IPS-18c (cell line): ENCODE measurements around the gene SBF2.
"Not testable (repeated sequence)": the region's sequence is repeated elsewhere in the genome, so short reads cannot be mapped to it uniquely, and the experiment has no call there.

Source experiments
- H3K4me3 ChIP-seq: 2 replicates; pipeline ENCODE4 v1.7.0; 2013; ENCODE audit warnings: low read depth, mild to moderate bottlenecking, low read length, moderate library complexity; ENCODE audit not compliant: insufficient read depth
- H3K9me3 ChIP-seq: one replicate; pipeline ENCODE4 v1.6.1; 2013; ENCODE audit warnings: mild to moderate bottlenecking, low read length, moderate library complexity; ENCODE audit not compliant: control insufficient read depth, insufficient read depth

Gene SBF2

DNA sequence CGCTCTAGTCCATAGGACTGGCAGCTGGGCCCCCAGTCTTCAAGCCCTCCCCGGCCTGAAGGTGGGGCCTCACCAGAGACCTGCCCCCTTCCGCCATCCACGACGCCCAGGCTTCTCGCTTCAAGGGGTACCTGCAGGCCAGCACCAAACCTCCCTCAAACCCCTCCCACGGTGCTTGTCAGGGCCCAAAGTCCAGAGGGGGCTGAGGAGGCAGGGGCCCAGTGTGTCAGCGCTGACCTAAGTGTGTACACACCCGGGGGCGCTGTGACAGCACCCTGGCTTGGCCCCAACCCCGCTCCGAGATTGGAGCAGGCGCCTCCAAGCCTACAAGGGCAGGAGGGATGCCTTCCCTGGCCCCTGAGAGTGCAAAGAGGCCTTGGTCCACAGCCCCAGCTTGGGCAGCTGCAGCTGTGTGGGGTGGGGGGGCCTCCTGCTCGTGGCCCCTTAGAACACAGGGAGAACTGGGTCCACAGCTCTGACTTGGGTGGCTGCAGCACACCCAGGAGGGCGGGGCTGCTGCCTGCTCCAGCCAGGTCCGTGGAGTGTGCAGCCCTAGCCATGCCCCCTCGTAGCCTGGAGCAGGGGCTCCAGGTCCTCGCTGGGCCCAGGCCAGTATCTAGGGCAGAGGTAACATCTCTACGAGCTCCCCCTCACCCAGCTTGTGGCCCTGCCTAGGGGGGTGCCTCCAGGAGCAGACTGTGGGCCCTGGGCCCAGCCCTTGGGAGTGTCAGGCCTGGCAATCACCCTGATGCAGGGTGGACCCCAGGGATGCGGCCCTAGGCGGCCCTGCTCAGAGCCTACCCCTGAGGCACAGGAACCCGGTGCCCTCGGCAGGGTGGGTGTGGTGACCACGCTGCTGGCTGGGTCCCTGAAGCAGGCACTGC is 4.9 kb downstream of the SBF2 start:
- Histone ChIP-seq H3K9me3 (peaks cover 2% of the 10 kb centered on the region), H3K4me3 (no peak overlapping the region)

DNA sequence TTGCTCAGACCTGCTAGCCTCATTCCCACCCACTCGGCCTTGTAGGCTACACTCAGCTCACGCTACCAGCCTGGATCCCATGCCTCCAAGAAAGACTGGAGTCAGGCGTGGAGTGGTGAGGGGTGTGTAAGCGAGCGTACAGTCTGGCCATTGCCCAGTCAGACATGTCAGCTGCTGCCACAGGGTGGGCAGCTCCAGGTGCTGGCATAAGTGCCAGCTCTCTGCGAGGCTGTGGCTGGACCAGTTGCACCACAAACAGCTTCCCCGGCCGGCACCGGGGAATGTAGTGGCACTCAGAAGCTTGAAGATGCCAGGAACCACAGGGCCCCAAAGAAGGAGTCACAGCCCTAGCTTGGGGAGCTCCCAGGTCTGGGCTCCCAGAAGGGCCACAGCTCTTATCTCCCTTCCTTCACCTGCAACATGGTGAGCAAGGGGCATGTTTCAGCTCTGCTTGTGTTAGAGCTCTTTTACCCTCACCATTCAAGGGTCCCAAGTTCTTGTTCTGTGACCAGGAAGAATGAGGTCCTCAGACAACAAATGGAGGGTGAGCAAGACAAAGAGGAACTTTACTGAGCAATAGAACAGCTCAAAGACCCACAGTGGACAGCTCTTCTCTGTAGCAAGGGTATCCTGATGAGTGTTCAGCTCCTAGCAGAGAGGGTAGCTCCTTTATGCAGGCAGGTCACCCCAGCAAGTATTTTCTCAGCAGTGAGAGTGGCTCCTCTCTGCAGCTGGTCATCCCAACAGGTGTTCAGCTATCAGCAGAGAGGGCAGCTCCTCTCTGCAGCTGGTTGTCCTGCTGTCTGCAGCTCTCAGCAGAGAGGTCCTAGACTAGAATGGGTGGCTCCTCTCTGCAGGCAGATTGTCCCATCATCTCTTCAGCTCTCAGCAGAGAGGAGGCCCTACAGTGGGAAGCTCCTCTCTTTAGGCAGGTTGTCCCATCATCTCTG is 6.0 kb downstream of the SBF2 start:
- Histone ChIP-seq H3K4me3 (no peak overlapping the region), H3K9me3 (peaks cover 2% of the 10 kb centered on the region)

DNA sequence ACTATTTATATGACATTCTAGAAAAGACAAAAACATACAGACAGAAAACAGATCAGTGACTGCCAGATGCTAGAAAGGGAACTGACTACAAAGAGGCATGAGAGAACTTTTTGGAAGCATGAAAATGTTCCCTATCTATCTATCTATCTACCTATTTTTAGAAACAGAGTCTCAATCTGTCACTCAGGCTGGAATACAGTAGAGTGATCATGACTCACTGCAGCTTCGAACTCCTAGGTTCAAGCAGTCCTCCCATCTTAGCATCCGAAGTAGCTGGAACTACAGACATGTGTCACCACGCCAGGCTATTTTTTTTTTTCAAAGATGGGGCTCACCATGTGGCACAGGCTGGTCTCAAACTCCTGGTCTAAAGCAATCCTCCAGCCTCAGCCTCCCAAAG is 6.9 kb downstream of the SBF2 start:
- Histone ChIP-seq H3K9me3 (peaks cover 2% of the 10 kb centered on the region), H3K4me3 (no peak overlapping the region)

DNA sequence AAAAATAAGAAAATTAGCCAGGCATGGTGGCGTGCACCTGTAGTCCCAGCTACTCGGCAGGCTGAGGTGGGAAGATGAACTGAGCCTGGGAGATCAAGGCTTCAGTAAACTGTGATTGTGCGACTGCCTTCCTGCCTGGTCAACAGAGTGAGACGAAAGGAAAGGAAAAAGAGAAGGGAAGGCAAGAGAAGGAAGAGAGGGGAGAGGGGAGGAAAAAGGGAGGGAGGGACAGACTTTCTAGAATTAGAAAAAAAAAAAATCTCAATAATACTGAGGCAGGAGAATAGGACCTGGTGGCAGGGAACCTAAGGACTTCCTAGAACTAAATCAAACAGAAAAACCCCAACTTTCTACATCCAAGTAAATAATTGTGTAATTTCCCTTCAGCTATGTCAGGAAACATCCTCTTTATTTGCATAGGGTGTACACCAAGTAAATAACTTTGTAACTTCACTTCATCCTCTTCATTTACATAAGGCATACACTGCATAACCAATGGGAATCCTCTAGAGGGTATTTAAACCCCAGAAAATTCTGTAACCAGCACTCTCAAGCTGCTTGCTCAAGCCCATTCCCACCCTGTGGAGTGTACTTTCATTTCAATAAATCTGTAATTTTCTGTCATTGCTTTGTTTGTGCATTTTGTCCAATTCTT is 8.7 kb downstream of the SBF2 start:
- Histone ChIP-seq H3K4me3 (no peak overlapping the region), H3K9me3 (peaks cover 2% of the 10 kb centered on the region)

DNA sequence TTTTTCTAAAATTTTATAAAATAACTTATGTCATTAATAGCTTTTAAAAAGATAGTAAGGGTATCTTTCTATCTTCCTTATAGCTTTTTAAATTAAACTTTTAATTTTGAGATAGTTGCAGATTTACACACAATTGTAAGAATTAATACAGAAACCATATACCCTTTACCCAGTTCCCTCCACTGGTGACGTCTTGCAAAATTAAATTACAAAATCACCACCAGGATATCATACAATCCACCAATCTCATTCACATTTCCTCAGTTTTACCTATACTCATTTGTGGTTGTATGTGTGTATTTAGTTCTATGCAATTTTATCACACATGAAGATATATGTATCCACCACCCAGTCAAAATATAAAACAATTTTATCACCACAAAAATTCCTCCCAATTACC is 10.0 kb downstream of the SBF2 start:
- Histone ChIP-seq H3K9me3 (peaks cover 2% of the 10 kb centered on the region), H3K4me3 (no peak overlapping the region)

DNA sequence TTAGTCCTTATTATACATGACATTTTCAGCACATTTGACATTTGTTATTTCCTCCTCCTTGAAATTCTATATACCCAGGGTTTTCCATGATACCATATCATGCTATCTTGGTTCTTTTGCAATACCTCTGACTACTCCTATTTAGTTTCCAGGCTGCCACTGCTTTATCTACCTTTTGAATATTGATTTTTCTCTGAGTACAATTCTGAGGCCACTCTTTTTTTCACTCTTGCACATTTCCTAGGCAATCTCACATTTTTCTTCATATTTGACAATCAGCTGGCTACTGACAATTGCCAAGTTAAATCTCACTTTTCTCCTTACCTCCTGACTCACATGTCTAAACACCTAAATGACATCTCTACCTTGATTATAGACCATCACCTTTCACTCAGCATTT is 11.9 kb downstream of the SBF2 start:
- Histone ChIP-seq H3K9me3 (no peaks in the 10 kb centered on the region), H3K4me3 (no peak overlapping the region)

DNA sequence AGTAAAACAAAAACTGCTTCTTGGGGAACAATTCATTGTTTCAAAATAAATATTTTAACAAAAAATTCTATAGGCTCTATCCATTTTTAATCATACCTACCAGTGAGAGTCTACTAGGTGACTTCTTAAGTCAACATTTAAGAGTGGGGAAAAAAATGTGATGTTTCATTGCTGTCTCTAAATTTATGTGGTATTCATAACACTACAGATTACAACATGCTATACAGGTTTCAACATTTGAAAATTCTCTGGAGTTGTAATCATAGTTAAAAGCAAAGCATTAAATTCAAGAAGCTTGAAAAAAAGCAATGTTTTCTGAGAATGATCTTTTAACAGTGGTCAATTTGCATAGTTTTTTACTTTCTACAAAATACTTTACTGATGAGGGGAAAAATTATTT is 18.3 kb downstream of the SBF2 start:
- H3K9me3 ChIP-seq: no peaks in the 10 kb centered on the region
- no peak overlapping the region for H3K4me3 ChIP-seq

DNA sequence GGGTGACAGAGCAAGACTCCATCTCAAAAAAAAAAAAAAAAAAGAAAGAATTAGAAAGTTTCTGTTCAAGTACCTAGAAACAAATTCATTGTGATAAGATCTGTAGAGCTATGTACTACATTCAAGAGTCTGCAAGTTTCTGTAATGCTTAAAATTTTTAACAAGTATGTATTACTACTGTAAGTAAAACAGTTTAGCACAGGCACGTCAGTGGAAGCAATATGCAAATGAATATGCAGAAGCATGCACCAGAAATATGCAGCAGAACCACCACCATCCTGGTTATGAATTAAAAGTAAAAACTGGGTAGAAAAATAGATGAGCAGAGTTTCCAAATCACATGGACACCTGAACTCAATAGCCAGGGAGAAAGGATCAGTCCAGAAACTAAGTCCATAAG is 19.3 kb downstream of the SBF2 start:
- Histone ChIP-seq H3K9me3 (no peaks in the 10 kb centered on the region), H3K4me3 (no peak overlapping the region)

DNA sequence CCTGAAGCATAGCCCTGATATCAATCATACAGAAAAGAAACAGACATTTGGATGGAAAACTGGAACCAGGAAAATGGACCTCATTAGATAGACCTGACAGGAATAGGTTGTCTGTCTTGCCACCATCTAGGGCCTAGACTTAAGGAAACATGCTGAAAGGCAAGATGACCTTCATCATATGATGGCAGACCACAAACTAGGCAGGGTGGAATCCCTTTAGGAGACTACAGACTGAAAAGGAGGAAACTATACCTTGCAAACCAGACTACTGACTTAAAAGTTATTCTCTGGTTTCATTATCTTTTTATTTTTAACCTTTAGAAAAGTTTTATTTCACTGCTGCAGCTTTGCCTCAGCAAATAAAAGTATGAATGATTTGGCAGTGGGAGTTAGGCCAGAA is 20.3 kb downstream of the SBF2 start:
- Histone ChIP-seq H3K4me3 (no peak overlapping the region), H3K9me3 (no peaks in the 10 kb centered on the region)

DNA sequence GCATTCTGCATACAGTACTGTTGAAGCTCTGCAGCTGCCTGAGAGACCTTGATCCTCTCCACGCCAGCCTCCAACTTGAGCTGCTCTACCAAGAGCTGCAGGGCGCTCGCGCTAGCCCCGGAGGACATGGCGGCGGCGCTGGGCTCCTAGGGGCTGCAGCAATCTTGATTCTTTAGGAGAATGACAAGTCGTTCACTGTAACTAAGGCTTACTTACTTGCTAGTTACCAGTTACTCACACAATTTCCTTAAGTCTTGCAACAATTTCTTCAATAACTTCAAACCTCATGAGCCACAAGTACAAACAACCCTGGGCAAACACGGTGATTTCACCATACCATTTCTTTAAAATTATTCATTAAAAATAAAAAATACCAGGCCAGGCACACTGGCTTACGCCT is 21.9 kb downstream of the SBF2 start:
- H3K4me3 ChIP-seq: no peak overlapping the region
- H3K9me3 ChIP-seq: no peaks in the 10 kb centered on the region

DNA sequence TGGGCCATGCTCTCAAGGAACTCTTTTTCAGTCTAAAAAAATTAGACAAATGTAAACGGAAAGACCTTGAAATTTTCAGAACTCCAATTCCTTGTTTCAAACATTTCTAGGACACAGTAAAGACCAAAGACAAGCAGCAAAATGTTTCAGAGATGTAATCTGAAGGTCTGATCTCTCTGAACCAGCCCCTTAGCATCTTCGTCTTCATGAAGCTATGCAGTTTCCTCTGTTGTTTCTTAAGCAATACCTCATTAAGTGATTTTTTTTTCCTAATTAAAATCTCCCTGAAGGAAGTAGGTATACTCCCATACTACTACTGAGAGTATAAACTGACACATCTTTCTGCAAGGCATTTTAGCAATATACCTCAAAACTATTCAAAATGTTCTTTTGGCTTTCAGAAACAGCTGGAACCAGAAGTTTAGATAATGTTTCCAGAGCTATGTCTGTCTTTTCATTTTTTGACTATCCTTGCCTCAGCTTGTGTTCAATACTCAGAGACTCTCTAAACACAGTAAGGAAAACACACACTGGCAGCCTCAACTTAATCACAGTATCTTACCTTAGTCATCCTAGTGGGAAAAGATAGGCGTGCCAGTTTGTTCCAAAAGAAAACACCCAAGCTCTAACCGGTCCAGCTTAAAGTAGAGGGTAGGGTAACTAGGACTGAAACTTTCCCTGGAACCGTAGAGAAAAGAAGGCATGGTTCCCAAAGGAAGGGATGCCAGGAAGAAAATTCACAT is 25.1 kb downstream of the SBF2 start:
- H3K4me3 ChIP-seq: no peak overlapping the region

DNA sequence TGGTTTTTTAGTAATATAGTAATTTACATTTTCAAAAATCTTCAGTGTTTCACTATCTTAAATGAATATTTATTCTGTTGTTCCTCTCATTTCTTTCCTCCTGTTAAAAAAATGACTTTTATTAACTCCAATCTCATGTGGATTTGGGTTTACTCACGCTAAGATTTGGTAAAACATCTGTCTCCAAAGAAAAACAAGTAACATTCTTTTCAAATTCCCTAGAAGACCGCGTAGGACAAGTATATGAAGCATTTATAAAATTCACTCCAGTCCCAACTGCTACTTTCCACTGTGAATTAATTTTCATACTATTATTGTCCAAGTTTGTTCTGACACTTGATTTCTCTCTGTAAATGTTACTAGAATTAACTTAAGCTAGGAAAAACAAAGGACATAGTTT is 26.2 kb downstream of the SBF2 start:
- no peaks in the 10 kb centered on the region for H3K9me3 ChIP-seq
- H3K4me3 ChIP-seq: no peak overlapping the region

More for the DNA sequence above, 25.1 kb downstream of the SBF2 start:
- H3K9me3 ChIP-seq: no peaks in the 10 kb centered on the region

DNA sequence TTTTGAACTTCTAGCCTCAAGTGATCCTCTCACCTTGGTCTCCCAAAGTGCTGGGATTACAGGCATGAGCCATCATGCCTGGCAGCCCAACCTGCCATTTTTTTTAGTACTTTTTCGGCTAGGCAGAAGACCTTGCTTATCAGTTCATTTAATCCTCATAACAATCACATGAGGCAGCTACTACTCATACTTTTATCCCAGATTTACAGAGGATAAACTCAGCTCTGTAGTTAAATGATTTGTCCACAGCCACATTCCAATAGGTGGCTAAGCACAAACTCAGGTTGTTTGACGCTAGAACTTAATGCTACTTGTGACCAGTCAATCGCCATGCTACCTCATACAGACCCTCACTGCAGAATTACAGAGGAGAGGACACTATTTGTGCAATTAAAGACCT is 28.1 kb downstream of the SBF2 start:
- Histone ChIP-seq H3K4me3 (no peak overlapping the region), H3K9me3 (no peaks in the 10 kb centered on the region)

DNA sequence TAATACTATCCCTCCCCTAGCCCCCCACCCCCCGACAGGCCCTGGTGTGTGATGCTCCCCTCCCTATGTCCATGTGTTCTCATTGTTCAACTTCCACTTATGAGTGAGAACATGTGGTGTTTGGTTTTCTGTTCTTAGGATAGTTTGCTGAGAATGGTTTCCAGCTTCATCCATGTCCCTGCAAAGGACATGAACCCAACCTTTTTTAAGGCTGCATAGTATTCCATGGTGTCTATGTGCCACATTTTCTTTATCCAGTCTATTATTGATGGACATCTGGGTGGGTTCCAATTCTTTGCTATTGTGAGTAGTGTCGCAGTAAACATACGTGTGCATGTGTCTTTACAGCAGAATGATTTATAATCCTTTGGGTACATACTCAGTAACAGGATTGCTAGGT is 29.3 kb downstream of the SBF2 start:
- not testable (repeated sequence) for H3K9me3 ChIP-seq, H3K4me3 ChIP-seq

DNA sequence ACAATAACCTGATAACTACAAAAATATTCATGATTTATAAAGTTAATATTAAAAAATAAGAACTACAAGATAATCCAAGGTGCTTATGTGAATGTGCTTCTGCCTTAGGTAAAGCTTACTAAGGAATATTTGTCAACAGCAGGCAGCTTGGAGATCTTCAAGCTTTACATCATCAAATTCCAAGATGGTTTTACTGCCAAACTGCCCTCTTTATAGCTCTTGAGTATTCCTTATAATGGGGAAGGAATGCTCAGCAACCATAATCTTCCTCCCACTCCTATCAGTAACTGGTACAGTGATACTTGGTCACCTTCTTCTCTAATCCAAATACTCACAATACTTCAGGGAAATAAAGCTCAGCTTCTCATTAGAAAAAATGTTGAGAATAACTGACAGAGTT is 30.1 kb downstream of the SBF2 start:
- no peaks in the 10 kb centered on the region for H3K9me3 ChIP-seq
- no peak overlapping the region for H3K4me3 ChIP-seq

DNA sequence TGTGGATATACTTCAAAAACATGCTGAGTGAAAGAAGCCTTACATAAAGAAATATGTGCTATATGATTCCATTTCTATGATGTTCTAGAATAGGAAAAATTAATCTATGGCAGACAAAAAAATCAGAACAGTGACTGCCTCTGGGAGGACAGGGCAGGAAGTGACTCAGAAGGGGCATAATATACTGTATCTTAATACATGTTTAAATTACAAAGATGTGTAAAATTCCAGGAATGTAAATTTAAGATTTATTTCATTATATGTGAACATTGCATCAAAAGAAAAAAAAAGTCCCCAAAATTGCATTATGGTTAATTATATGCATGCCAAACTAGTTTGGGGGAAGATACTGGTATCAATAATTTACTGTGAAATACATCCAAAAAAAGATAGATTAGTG is 32.2 kb downstream of the SBF2 start:
- H3K9me3 ChIP-seq: no peaks in the 10 kb centered on the region
- H3K4me3 ChIP-seq: no peak overlapping the region

DNA sequence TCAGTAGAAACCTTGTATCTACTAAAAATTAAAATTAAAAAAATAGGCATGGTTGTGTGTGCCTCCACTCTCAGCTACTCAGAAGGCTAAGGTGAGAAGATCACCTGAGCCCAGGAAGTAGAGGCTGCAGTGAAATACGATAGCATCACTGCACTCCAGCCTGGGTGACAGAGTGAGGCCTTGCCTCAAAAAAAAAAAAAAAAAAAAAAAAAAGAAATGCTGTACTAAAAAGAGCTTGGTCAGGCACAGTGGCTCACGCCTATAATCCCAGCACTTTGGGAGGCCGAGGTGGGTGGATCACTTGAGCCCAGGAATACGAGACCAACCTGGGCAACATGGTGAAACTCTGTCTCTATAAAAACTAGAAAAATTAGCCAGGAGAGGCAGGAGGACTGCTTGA is 36.5 kb downstream of the SBF2 start:
- no peak overlapping the region for H3K4me3 ChIP-seq

More for the DNA sequence above, 36.5 kb downstream of the SBF2 start:
- H3K9me3 ChIP-seq: no peaks in the 10 kb centered on the region
